B cell (primary cell): ENCODE data around the gene CPLANE1. TPM values are rescaled to one million over a fixed set of nuclear protein-coding genes. Genes with fewer than 3 reads are reported as not detected.

Source experiments
- ATAC-seq: fragments of 200-7000 bp; cut with Tn5 transposase; one replicate; pipeline ENCODE4 v1.10.0; 2021; ENCODE audit warnings: low read depth, mild to moderate bottlenecking, moderate number of reproducible peaks, moderate library complexity
- CTCF ChIA-PET: fragments of 350-600 bp; sonication (Branson Sonifier 250); formaldehyde crosslinking; loops from one replicate; lab custom pipeline; 2021; ENCODE audit warnings: antibody characterized with exemption, inconsistent platforms; lab: Charles Lee
- POLR2A ChIA-PET: fragments of 350-600 bp; sonication (Branson Sonifier 250); formaldehyde crosslinking; loops from one replicate; lab custom pipeline; 2021; ENCODE audit warnings: antibody characterized with exemption; lab: Charles Lee
- DNase-seq: peaks from one replicate; pipeline ENCODE4 v3.0.0; 2013
- H2AFZ ChIP-seq: 2 replicates; pipeline ENCODE4 v1.6.1; 2012; ENCODE audit warnings: mild to moderate bottlenecking, low read depth, low read length; ENCODE audit not compliant: insufficient read depth, poor library complexity, severe bottlenecking
- H3K27ac ChIP-seq, 2 donors: 1 replicate in 1 of 2; 2 replicates in 1 of 2; pipeline ENCODE4 v1.5.1; 2012 to 2013; ENCODE audit warnings: low read length in 2 of 2, mild to moderate bottlenecking in 2 of 2, moderate library complexity in 1 of 2
- H3K27me3 ChIP-seq, 4 experiments: fragments of 200-600 bp in 1 of 4; sonication (generic) in 1 of 4; replicated peaks in 1 of 4; 1 replicate in 2 of 4; 2 replicates in 2 of 4; pipeline versions ENCODE4 v1.6.1 to v1.7.0; 2013 to 2016; ENCODE audit warnings: low read length in 3 of 4, mild to moderate bottlenecking in 2 of 4, mixed read lengths in 1 of 4, moderate library complexity in 1 of 4; ENCODE audit not compliant: insufficient read depth in 4 of 4, control insufficient read depth in 3 of 4; ENCODE audit errors: control extremely low read depth in 1 of 4
- H3K36me3 ChIP-seq, 2 experiments: replicated peaks in 1 of 2; 1 replicate in 1 of 2; 2 replicates in 1 of 2; pipeline versions ENCODE4 v1.6.1 to v1.7.1; 2013; ENCODE audit warnings: low read length in 1 of 2; ENCODE audit not compliant: insufficient read depth in 2 of 2, control insufficient read depth in 1 of 2; ENCODE audit errors: control extremely low read depth in 1 of 2, extremely low read depth in 1 of 2
- H3K4me1 ChIP-seq, 2 donors: fragments of 200-600 bp in 1 of 2; sonication (generic) in 1 of 2; 1 replicate in 1 of 2; 2 replicates in 1 of 2; pipeline versions ENCODE4 v1.5.1 to v1.6.1; 2013 to 2017; ENCODE audit warnings: low read length in 2 of 2; ENCODE audit not compliant: control insufficient read depth in 2 of 2, insufficient read depth in 2 of 2
- H3K4me2 ChIP-seq: replicated peaks from 2 replicates; pipeline ENCODE3; 2012; ENCODE audit warnings: mild to moderate bottlenecking, low read depth, low read length; ENCODE audit not compliant: poor library complexity, severe bottlenecking
- H3K4me3 ChIP-seq, 5 experiments: fragments of 200-600 bp in 1 of 5; sonication (generic) in 1 of 5; 1 replicate in 3 of 5; 2 replicates in 2 of 5; pipeline versions ENCODE4 v1.5.1 to v1.7.0; 2011 to 2016; ENCODE audit warnings: low read length in 4 of 5, mild to moderate bottlenecking in 4 of 5, low read depth in 2 of 5, control low read depth in 1 of 5, moderate library complexity in 1 of 5; ENCODE audit not compliant: insufficient read depth in 1 of 5; ENCODE audit errors: control extremely low read depth in 1 of 5, extremely low read depth in 1 of 5
- H3K79me2 ChIP-seq: fragments of 200-600 bp; sonication (generic); one replicate; pipeline ENCODE4 v1.6.0; 2016; ENCODE audit warnings: low read length; ENCODE audit not compliant: control insufficient read depth, insufficient read depth
- H3K9ac ChIP-seq: fragments of 200-600 bp; sonication (generic); 2 replicates; pipeline ENCODE4 v1.6.1; 2017; ENCODE audit warnings: mild to moderate bottlenecking, low read length, moderate library complexity
- H3K9me3 ChIP-seq, 3 donors: one replicate each; pipeline versions ENCODE4 v1.6.1 to v1.7.1; 2013; ENCODE audit warnings: low read length in 2 of 3; ENCODE audit not compliant: control insufficient read depth in 2 of 3, insufficient read depth in 1 of 3; ENCODE audit errors: control extremely low read depth in 1 of 3
- H4K20me1 ChIP-seq: 2 replicates; pipeline ENCODE4 v1.6.0; 2012; ENCODE audit warnings: mild to moderate bottlenecking, low read length; ENCODE audit not compliant: insufficient read depth, control insufficient read depth, poor library complexity, severe bottlenecking
- H3K27ac Mint-ChIP-seq: one replicate; pipeline ENCODE4 v1.8.0; 2021; ENCODE audit warnings: mixed read lengths
- H3K27me3 Mint-ChIP-seq: one replicate; pipeline ENCODE4 v1.8.0; 2021; ENCODE audit warnings: mixed read lengths
- H3K4me1 Mint-ChIP-seq: one replicate; pipeline ENCODE4 v1.8.0; 2021; ENCODE audit warnings: mixed read lengths
- H3K4me3 Mint-ChIP-seq: one replicate; pipeline ENCODE4 v1.8.0; 2021; ENCODE audit warnings: mixed read lengths
- H3K9me3 Mint-ChIP-seq: one replicate; pipeline ENCODE4 v1.8.0; 2022; ENCODE audit warnings: mixed read lengths; ENCODE audit not compliant: insufficient read depth
- EZH2 ChIP-seq: IDR thresholded peaks from 2 replicates; pipeline ENCODE4 v1.6.1; 2012; ENCODE audit warnings: borderline replicate concordance, low read depth, mild to moderate bottlenecking, moderate library complexity, low read length; ENCODE audit not compliant: insufficient read depth, poor library complexity, severe bottlenecking
- WGBS: methylation state at CpG from one replicate; pipeline ENCODE4 v1.1.5; 2013; ENCODE audit warnings: missing lambda C conversion rate; ENCODE audit not compliant: insufficient coverage; 5-methylcytosine and 5-hydroxymethylcytosine counted together
- intact Hi-C: fragments of 100-400 bp; cut with micrococcal nuclease; formaldehyde crosslinking; loops from one replicate; pipeline ENCODE4 v1.10.0; 2022
- polyA plus RNA-seq: library from polyadenylated mRNA; depleted of rRNA; stranded (reverse); fragments of >200 nt; gene quantifications from 2 replicates; pipeline ENCODE4 v1.2.3, GENCODE V29; 2012
- total RNA-seq, 2 donors: library from RNA; stranded (reverse); fragments of 120-200 nt in 1 of 2; gene quantifications; 1 replicate in 1 of 2; 2 replicates in 1 of 2; pipeline versions ENCODE4 v1.2.3 to v1.2.4, GENCODE V29; 2013 to 2022
- TF ChIP-seq, protein P1 (sequence below): fragments of 200-600 bp; IDR thresholded peaks from one replicate; pipeline ENCODE4 v1.8.0; 2022; ENCODE audit warnings: antibody characterized with exemption, mild to moderate bottlenecking

Gene CPLANE1
- total and polyA plus RNA-seq, 2 donors (not counting 1 experiment from before 2014, with no cell fraction given): 1.9 to 17.9 TPM

DNA sequence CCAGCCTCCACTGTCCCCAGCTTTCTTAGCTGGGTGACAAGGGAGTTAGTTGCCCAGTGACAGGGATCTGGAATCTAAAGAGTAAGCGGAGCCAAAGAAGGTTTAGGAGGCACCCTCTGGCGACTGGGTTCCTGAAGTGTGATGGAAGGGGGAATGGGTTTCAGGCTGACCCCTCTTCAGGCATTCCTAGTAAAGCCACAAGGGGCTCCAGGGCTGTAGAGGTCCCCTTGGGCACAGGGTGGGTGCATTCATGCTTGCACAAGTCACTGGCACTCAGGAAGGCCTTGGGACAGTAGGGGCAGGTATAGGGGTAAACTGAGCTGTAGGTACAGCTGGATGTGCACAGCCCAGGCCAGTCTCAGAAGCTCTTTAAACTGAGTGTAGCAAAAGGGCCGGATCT, 74.2 kb downstream of the CPLANE1 start:
- ChIA-PET POLR2A (no interaction called here), CTCF (interaction anchor here (0.5 kb wide), 1 partner anchor 18 kb away, joined by 3 read pairs; no protein-coding TSS in a partner anchor)
- no peaks in the 10 kb centered on the region for H3K27me3 ChIP-seq
- Mint-ChIP-seq H3K9me3 (no peaks in the 10 kb centered on the region), H3K27ac (no peak overlapping the region), H3K4me3 (no peak overlapping the region), H3K4me1 (no peaks in the 10 kb centered on the region), H3K27me3 (no peaks in the 10 kb centered on the region)
- TF ChIP-seq, protein P1, sequence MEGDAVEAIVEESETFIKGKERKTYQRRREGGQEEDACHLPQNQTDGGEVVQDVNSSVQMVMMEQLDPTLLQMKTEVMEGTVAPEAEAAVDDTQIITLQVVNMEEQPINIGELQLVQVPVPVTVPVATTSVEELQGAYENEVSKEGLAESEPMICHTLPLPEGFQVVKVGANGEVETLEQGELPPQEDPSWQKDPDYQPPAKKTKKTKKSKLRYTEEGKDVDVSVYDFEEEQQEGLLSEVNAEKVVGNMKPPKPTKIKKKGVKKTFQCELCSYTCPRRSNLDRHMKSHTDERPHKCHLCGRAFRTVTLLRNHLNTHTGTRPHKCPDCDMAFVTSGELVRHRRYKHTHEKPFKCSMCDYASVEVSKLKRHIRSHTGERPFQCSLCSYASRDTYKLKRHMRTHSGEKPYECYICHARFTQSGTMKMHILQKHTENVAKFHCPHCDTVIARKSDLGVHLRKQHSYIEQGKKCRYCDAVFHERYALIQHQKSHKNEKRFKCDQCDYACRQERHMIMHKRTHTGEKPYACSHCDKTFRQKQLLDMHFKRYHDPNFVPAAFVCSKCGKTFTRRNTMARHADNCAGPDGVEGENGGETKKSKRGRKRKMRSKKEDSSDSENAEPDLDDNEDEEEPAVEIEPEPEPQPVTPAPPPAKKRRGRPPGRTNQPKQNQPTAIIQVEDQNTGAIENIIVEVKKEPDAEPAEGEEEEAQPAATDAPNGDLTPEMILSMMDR: no peak
- TF ChIP-seq EZH2: no peak
- no peak overlapping the region for H3K27ac ChIP-seq
- no peak overlapping the region for H3K4me3 ChIP-seq
- intact Hi-C loops: no loop called here
- ATAC-seq (no peak), DNase-seq (no peak)
- peaks cover 6 to 34% of the 10 kb centered on the region in 2 experiments for H3K36me3 ChIP-seq
- H3K79me2 ChIP-seq: no peaks in the 10 kb centered on the region
- no peaks in the 10 kb centered on the region for H3K9me3 ChIP-seq
- H3K4me2 ChIP-seq: no peak overlapping the region
- WGBS: 88% methylated on average over 2 of the region's 3 CpGs
- no peaks in the 10 kb centered on the region for H3K4me1 ChIP-seq
- no peak overlapping the region for H2AFZ ChIP-seq
- no peak overlapping the region for H3K9ac ChIP-seq
- no peaks in the 10 kb centered on the region for H4K20me1 ChIP-seq

DNA sequence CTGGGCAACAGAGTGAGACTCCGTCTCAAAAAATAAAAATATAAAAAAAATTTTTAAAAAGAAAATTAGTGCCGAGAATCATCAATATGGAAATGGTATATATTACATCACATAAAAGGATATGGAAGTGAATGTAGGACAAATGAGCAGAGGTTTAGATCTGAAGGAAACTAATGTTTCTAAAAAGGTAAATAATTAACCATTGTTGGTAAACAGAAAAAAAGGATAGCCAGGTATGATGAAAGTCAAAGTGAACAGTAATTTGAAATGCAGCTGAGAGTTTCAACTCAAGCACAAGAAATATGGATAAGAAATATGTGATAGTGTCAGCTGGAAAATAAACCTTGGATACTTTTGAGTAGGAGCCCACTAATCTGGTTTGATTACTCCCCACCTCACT, 76.2 kb downstream of the CPLANE1 start:
- Histone ChIP-seq H4K20me1 (no peaks in the 10 kb centered on the region), H3K4me3 (no peak overlapping the region), H3K4me2 (no peak overlapping the region), H3K9ac (no peak overlapping the region), H3K27me3 (no peaks in the 10 kb centered on the region), H3K4me1 (no peaks in the 10 kb centered on the region), H3K79me2 (no peaks in the 10 kb centered on the region), H3K9me3 (no peaks in the 10 kb centered on the region), H3K36me3 (peaks cover 10 to 34% of the 10 kb centered on the region in 2 experiments), H2AFZ (no peak overlapping the region), H3K27ac (no peak overlapping the region)
- ATAC-seq (no peak), DNase-seq (no peak)
- intact Hi-C loops: no loop called here
- Mint-ChIP-seq H3K4me1 (no peaks in the 10 kb centered on the region), H3K4me3 (no peak overlapping the region), H3K9me3 (no peaks in the 10 kb centered on the region), H3K27ac (no peak overlapping the region), H3K27me3 (no peaks in the 10 kb centered on the region)
- ChIA-PET POLR2A (no interaction called here), CTCF (no interaction called here)
- WGBS: no CpG with 5 or more reads among the region's 2 CpGs
- no peak for TF ChIP-seq EZH2
- TF ChIP-seq, protein P1: no peak
